ENCODE data around the gene PHLDB1.
A peak's percentile ranks its signal among the peaks of the same experiment; 100 is the strongest.
"Not testable (repeated sequence)": the region's sequence is repeated elsewhere in the genome, so short reads cannot be mapped to it uniquely, and the experiment has no call there.

PHLDB1 gene

DNA sequence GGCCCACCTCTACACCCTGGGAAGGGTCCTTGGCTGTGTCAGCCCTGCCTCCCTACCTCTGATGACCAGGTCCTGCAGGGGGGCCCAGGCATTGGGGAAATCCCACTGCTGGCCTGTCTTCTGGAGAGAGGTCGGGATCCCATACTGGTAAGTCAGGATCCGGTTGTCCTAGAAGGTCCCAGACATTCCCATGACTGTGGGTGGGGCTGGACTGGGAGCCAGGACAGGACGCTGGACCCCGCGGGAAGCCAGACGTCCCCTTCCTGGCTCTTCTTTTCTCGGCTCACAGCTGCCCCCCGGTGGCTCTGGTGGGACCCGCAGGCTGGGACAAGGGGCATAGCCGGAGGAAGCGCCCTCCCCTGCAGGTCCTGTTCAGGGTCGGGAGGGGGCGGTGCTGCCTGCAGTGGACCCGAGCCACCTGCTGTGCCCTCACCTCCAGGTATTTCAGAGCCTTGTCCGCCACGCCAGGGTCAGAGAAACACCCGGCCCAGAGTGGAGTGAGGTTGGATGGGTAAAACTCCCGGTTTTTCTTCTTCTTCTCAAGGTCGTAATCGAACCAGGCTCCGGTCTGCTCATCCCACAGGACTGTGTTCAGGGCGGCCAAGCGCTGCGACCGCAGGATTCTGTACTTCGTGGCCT lies 52.0 kb downstream of the PHLDB1 start:
- peak; percentile 91 for DNase-seq (ENCODE audit: low read depth)

- DNase-seq (ENCODE audit: low read depth): no peak
Observed at GRCh38 chr11:118659953-118660680, 52.7 kb downstream of the PHLDB1 start.

- no peak for DNase-seq (ENCODE audit: low read depth)
Observed at GRCh38 chr11:118660681-118661424, 53.4 kb downstream of the PHLDB1 start.

DNA sequence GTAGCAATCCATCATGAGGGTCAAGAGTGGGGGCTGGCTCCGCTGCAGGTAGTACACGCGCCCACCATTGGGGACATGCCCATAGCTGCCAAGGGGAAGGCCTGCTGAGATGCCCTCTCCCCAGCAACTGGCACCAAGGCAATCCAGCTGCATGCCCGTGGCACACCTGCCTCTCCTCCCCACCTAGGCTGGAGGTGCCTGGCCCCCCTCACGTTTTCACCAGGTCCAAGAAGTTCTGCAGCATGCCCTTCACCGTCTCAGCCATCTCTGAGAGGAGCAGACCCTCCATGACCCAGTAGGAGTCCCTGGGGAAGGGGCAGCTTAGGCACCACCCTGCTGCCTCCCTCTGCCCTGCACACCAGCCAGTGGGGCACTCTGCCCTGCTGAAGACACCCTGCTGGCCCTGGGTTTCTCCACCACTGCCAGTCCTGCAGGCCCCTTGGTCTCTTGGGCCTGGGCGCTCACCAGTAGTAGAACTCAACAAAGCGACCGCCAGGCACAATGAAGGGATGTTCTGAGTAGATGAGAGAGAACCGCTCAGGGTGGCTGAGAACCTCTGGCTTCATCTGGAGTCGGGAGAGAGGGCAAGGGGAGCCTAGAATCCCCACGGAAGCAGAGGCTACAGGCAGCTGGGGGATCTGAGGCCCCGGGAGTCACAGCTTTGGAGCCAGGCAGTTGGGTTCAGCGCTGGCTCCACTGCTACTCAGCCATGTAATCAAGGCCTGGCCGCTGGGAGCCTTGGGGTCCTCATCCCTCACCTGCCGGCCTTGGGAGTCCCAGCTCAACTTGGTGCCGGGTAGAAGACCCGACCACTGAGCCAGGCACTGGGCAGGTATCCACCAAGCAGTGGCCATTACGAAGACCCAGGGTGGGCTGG lies 54.2 kb downstream of the PHLDB1 start:
- DNase-seq (ENCODE audit: low read depth): no peak

DNA sequence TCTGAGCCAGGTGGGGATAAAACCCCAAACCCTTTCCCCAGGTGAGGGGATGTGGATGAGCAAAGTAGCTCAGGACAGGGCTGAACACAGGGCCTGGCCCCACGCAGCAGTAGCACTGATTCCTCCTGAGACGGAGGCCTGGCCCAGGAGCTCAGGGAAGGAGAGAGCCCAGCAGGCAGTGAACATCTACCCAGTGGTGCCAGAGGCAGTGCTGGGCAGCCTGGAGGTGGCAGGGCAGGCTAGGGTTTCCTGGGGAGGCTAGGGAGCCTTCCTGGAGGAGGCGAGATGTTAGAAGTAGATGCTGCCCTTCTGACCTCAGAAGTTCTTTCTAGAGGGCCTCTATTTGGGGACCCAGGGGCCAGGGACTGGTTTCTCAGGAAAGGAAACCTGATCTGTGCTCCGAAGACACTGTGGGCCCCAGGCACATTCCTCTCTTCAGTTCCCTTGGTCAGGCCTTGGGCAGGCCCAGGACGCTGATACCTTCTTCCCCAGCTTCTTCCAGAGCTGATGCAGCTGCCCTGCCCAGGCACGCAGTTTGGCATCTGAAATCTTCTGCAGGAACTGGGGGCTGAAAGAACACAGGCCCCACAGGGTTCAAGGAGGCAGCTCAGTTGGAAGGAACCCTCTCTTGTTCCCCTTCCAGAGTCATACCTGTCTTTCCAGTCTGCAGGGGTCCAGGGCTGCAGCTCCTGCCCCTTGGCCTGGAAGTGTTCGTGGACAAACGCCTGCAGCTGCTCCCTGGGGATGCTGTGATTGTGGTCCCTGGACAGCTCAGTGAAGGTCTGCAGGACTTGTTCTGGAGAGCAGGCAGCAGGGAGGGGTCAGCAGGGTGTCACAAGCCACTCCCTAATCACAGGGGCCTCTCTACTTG lies 55.2 kb downstream of the PHLDB1 start:
- no peak for DNase-seq (ENCODE audit: low read depth)

DNA sequence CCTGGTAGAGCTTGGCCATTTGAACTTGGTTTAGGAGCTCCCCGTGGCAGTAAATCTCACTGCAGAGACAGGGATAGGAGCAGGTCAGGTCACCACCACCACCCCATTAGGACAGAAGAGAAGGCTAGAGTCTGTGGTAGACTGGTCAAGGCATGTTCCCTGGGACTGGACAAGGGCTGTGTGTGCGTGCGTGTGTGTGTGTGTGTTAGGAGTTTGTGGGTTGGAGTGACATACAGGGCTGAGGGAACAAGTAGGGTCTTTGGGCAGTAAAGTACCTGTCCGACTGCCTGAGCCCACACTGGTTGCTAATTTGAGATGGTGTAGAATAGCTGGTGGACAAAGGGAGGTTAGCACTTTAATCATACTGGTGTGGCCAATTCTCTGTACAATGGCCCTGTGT lies 56.0 kb downstream of the PHLDB1 start:
- DNase-seq (ENCODE audit: low read depth): no peak

- DNase-seq (ENCODE audit: low read depth): no peak
Observed at GRCh38 chr11:118663902-118664301, 56.5 kb downstream of the PHLDB1 start.

GRCh38 chr11:118666371-118666770 lies 59.0 kb downstream of the PHLDB1 start:
- DNase-seq (ENCODE audit: low read depth): no peak

GRCh38 chr11:118670063-118670462 lies 62.6 kb downstream of the PHLDB1 start:
- DNase-seq (ENCODE audit: low read depth): no peak

GRCh38 chr11:118671254-118671653 lies 63.8 kb downstream of the PHLDB1 start:
- no peak for DNase-seq (ENCODE audit: low read depth)

GRCh38 chr11:118672846-118673245 lies 65.4 kb downstream of the PHLDB1 start:
- DNase-seq (ENCODE audit: low read depth): no peak

- DNase-seq (ENCODE audit: low read depth): no peak
Observed at GRCh38 chr11:118673361-118674081, 66.1 kb downstream of the PHLDB1 start.

DNA sequence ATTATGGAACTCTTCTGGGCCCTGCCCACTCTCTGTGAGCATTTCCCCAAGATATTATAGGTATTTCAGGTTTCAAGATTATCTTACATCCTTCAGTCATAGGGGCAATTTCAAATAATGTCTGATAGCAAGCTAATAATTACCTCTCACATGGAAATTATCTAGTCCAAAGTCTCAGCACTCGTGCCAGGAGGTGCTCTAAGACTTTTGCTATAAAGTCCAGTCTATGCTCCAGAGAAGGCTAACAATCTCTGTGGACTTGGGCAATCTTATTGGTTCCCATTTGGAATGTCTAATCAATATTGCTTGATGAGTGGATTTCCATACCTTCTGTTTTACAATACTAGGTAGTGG lies 66.6 kb downstream of the PHLDB1 start:
- DNase-seq (ENCODE audit: low read depth): no peak

GRCh38 chr11:118677977-118678376 lies 70.6 kb downstream of the PHLDB1 start:
- DNase-seq (ENCODE audit: low read depth): no peak

GRCh38 chr11:118678908-118679307 lies 71.5 kb downstream of the PHLDB1 start:
- not testable (repeated sequence) for DNase-seq (ENCODE audit: low read depth)

- DNase-seq (ENCODE audit: low read depth): no peak
Observed at GRCh38 chr11:118679483-118679882, 72.1 kb downstream of the PHLDB1 start, which contains the start of gene TREH. TSS of gene TREH (minus strand) at chr11:118679650. CDS start at chr11:118679627, 23 bp downstream.

DNA sequence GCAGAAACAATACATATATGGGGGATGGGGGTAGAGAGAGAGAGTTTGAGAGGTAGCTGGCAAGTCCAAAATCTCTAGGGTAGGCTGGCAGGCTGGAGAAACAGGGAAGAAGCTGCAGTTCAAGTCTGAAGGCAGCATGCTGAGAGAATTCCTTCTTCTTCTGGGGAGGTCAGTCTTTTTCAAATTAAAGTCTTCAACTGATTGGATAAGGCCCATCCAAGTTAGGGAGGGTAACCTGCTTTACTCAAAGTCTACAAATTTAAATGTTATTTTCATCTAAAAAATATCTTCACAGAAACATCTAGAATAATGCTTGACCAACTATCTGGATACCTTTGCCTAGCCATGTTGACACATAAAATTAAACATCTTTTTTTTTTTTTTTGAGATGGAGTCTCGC lies 75.0 kb downstream of the PHLDB1 start:
- no peak for DNase-seq (ENCODE audit: low read depth)

- not testable (repeated sequence) for DNase-seq (ENCODE audit: low read depth)
Observed at GRCh38 chr11:118682939-118683338, 75.5 kb downstream of the PHLDB1 start.

DNA sequence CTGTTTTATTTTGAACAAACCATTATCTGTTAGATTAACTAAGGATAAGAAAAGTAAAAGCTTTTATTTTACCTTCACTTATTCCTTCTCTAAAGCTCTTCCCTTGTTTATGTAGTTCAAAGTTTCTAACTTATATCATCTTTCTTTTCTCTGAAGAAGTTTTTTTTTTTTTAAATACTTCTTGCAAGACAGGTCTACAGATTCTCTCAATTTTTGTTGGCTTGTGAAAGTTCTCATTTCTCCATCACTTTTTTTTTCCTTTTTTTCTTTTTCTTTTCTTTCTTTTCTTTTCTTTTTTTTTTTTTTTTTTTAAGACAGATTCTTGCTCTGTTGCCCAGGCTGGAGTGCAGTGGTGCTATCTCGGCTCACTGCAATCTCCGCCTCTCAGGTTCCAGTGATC lies 76.8 kb downstream of the PHLDB1 start:
- no peak for DNase-seq (ENCODE audit: low read depth)

DNA sequence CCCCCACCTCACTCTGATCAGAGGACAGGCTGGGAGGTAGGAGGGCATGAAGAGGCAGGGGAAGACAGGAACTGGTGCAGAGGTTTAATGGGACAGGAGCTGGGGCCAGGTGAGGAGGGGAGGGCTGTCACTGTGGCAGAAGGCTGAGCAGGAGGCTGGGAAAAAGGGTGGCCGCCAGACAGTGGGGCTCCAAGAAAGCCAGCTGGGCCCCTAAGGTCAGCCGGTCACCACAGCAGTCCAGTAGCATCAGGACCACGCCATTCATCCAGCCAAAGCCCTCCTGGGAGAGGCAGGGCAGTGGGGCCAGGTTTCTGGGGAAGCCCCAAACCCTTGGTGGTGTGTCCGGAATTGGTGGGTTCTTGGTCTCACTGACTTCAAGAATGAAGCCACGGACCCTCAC lies 80.5 kb downstream of the PHLDB1 start:
- no peak for DNase-seq (ENCODE audit: low read depth)
